GF-D8 (cell line): ENCODE data around the gene SRGAP2C.
"Not testable (repeated sequence)": the region's sequence is repeated elsewhere in the genome, so short reads cannot be mapped to it uniquely, and the experiment has no call there.

Experiments used
- DNase-seq: peaks from one replicate; lab custom pipeline; 2025; lab: John Stamatoyannopoulos, UW

Gene SRGAP2C

GRCh38 chr1:121280699-121281317 is 96.0 kb downstream of the SRGAP2C start:
- DNase-seq, result not testable (repeated sequence)

- not testable (repeated sequence) for DNase-seq
Measured at GRCh38 chr1:121281480-121281879, 96.7 kb downstream of the SRGAP2C start.

- DNase-seq, result not testable (repeated sequence)
Measured at GRCh38 chr1:121283587-121284180, 98.9 kb downstream of the SRGAP2C start.

GRCh38 chr1:121292590-121292989 is 107.8 kb downstream of the SRGAP2C start:
- not testable (repeated sequence) for DNase-seq

- not testable (repeated sequence) for DNase-seq
Measured at GRCh38 chr1:121293263-121294204, 108.8 kb downstream of the SRGAP2C start.

GRCh38 chr1:121294205-121294570 is 109.4 kb downstream of the SRGAP2C start:
- not testable (repeated sequence) for DNase-seq

GRCh38 chr1:121296563-121296962 is 111.8 kb downstream of the SRGAP2C start:
- not testable (repeated sequence) for DNase-seq

- not testable (repeated sequence) for DNase-seq
Measured at GRCh38 chr1:121298529-121298928, 113.8 kb downstream of the SRGAP2C start.

GRCh38 chr1:121299514-121300149 is 114.9 kb downstream of the SRGAP2C start:
- DNase-seq, result not testable (repeated sequence)

GRCh38 chr1:121301876-121302275 is 117.1 kb downstream of the SRGAP2C start:
- DNase-seq, result not testable (repeated sequence)

- not testable (repeated sequence) for DNase-seq
Measured at GRCh38 chr1:121307759-121308158, 123.0 kb downstream of the SRGAP2C start.

- not testable (repeated sequence) for DNase-seq
Measured at GRCh38 chr1:121315509-121315908, 130.7 kb downstream of the SRGAP2C start.

GRCh38 chr1:121316081-121316480 is 131.3 kb downstream of the SRGAP2C start:
- DNase-seq, result not testable (repeated sequence)

- DNase-seq, result not testable (repeated sequence)
Measured at GRCh38 chr1:121317491-121318468, 133.0 kb downstream of the SRGAP2C start.

GRCh38 chr1:121318687-121319086 is 133.9 kb downstream of the SRGAP2C start:
- DNase-seq, result not testable (repeated sequence)

- DNase-seq, result not testable (repeated sequence)
Measured at GRCh38 chr1:121321660-121322059, 136.9 kb downstream of the SRGAP2C start.

- not testable (repeated sequence) for DNase-seq
Measured at GRCh38 chr1:121324726-121325125, 140.0 kb downstream of the SRGAP2C start.

- DNase-seq, result not testable (repeated sequence)
Measured at GRCh38 chr1:121332141-121332540, 147.4 kb downstream of the SRGAP2C start.

GRCh38 chr1:121332599-121333562 is 148.1 kb downstream of the SRGAP2C start:
- DNase-seq, result not testable (repeated sequence)

GRCh38 chr1:121337958-121338357 is 153.2 kb downstream of the SRGAP2C start:
- DNase-seq, result not testable (repeated sequence)
